NCI-H524 (cell line): Measurements from ENCODE around the gene AGA.

Source experiments
- DNase-seq, 2 experiments: peaks; one replicate each; lab custom pipeline; 2025; lab: John Stamatoyannopoulos, UW

The AGA gene

GRCh38 chr4:177447417-177448004, 5.3 kb upstream of the AGA start:
- no peak for DNase-seq

GRCh38 chr4:177446586-177446985, 4.3 kb upstream of the AGA start:
- DNase-seq, result no peak

GRCh38 chr4:177444911-177445736, 2.9 kb upstream of the AGA start:
- no peak for DNase-seq

DNA sequence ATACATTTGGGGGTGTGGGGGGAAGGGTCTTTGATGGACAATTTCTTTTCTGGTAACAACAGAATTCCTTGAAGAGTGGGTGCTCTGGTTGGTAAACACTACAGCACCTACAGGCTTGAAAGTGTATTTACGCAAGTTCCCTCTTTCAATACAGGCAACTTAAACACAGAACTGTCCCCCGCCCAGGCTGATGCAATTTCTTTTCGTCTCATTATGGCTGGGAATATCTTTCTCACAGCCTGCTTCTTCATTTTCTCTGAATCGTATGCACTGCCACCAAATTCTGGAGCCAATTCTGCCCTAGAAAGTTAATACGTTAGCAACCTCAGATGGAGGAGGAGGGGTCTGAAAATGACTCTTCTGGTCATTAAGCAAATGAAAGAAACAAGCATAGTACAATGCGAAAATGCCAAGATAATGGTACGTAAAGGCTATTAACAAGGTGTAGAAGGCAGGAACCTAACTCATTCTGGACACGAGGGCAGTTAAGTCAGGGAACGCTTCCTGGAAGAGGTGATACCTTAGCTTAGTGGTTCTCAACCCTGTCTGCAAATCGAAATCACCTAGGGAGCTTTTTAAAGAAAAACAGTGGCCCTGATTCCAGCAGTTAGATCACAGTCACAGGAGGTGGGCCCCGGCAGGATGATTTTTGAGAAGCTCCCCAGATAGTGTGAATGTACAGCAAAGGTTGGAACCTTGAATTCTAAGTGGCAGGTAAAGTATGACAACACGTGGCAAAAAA, 1.0 kb downstream of the AGA start:
- no peak for DNase-seq

GRCh38 chr4:177436456-177436855, 5.8 kb downstream of the AGA start:
- no peak for DNase-seq

GRCh38 chr4:177434667-177435066, 7.6 kb downstream of the AGA start:
- DNase-seq, result no peak

GRCh38 chr4:177427192-177427591, 15.0 kb downstream of the AGA start:
- no peak for DNase-seq

- DNase-seq, result no peak
These were observed 22.8 kb downstream of the AGA start for GRCh38 chr4:177419434-177419833.

DNA sequence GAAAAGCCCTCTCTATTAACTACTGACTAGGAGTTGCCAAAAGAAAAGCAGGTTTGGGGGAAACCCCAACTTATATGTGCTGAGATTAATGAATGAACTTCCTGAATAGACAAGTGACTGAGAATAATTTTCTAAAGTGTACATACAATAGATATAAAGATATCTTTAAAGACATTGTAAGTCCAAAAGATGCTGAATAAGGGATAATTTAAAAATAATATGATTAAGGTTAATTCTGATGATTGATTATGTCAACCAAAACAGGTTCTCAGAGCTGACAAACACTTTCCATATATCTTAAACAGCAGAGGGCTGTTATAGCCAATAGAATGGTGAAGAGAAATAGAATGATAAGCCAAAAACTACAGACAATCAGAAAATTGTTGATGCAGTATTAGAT, 28.6 kb downstream of the AGA start:
- DNase-seq, result no peak

DNA sequence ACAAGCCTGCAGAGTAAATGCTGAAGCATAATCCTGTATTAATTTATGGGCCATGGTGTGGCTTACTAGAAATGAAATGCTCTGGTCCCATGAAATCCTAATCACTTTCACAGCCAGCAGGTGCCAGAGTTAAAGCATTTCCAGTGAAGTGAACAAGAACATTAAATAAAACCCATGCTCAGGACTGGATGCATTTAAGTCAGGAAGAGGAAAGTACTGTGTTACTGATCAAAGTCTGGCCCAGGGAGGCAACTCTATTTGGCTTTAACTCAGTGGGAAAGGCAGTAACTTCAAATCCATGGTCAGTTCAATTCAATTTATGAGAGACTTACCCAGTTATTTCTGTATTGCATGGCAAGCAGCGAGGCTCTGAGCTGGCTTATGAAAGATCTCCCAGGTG, 29.2 kb downstream of the AGA start:
- DNase-seq, result no peak

- no peak for DNase-seq
These were observed 30.2 kb downstream of the AGA start for GRCh38 chr4:177411996-177412395.

- no peak for DNase-seq
These were observed 31.7 kb downstream of the AGA start for GRCh38 chr4:177410566-177410965.

DNA sequence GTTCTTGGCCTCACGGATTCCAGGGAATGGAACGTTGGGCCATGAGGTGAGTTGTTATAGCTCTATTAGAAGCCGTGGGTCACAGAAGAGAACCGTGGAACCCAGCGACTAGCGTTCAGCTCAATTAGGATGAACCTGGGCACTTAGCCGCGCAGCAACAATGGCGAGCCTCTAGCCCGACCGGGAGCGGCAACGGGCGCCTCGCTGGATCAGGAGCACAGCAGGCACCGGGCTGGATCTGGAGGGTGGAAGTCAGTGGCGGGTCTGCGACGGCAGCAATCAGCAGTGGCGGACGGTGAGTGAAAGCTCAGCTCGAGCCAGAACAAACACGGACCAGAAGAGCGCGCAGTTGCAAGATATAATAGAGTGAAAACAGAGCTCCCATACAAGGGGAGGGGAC, 34.2 kb downstream of the AGA start:
- no peak for DNase-seq

DNA sequence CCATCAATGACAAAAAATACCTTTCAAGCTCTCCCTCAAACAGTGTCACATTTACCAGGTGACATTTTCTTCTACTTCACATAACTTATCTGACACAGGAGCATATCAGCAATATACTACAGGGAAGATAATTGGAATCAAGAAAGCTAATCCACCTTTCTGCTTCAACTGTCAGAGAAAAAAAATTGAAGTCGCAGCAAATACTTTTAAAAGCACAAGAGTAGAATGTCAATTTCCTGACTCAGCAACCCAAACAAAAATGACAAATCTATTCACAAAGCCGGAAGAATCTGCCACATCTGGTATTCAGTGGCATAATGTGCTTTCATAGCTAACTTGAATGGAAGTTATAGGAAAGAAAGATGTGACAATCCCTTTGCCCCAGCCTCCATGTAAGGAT, 36.7 kb downstream of the AGA start:
- no peak for DNase-seq

GRCh38 chr4:177404986-177405385, 37.3 kb downstream of the AGA start:
- DNase-seq, result no peak

- DNase-seq, result no peak
These were observed 37.9 kb downstream of the AGA start for GRCh38 chr4:177404342-177404741.

DNA sequence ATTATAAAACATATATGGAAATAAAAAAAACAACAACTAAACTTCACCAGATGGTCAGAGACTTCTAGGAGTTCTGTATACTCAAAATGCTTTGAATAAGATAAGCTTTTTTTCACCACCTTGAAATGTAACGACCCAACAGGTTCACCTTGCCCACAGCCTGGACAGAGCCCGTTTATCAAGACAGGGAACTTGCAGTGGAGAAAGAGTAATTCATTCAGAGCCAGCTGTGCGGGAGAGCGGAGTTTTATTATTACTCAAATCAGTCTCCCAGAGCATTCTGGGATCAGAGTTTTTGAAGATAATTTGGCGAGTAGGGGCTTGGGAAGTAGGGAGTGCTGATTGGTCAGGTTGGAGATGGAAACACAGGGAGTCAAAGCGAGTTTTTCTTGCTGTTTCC, 38.5 kb downstream of the AGA start:
- peak; percentile 48 to 58 for DNase-seq

- DNase-seq, result no peak
These were observed 40.5 kb downstream of the AGA start for GRCh38 chr4:177401658-177402273.

DNA sequence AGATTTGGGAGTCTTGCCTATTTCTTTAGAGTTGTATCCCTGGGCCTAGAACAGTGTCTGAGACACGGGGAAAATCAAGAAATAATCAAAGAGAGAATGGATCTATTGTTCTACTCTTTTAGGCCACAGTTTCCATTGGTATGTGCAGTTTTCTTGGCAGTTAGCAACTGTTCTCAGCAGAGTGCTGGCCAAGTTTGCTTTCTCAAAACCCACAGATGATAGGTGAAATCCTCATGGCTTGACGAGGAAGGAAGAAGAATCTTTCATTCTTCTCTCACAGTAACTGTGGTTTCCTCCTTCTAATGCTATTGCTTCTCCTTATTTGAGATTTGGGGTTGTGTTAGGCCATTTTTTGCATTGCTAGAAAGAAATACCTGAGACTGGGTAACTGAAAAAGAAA, 42.2 kb downstream of the AGA start:
- no peak for DNase-seq

DNA sequence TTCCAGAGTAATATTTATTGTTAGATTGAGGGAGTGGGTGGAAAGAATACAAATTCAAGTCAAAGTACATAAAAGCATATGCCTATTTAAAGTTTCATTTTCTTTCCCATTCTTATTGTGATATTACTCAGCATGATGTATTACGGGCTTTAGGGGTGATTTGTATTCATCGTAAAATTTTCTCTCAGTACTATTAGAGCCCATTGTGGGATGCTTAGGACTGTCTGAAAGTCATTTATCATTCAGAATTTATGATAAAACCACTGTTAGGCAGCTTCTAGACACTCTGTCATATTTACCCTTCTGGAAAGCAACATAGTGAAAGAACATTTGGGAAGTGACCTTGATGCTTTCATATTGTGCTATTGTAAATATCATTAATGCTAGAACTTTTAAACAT, 45.9 kb downstream of the AGA start:
- DNase-seq, result no peak

DNA sequence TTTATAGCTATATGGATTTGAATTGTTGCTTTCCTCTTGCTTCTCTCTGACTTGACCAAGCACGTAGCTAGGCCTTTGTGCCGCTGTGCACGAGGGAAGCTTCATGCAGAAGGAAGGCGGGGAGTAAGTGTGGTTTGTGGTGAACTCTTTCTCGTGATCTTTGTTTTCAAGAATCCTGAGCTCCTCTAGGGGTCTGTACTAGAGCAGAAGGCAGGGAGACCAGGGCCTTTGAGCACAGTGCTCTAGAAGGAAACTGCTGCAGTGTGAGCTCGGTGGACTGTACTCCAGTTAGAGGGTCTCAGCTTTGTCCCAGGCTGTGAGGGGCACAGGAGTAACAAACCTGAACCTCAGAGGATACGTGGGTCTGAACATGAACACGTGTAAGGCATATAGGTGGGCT, 49.0 kb downstream of the AGA start:
- no peak for DNase-seq

- no peak for DNase-seq
These were observed 50.3 kb downstream of the AGA start for GRCh38 chr4:177391953-177392352.

GRCh38 chr4:177391287-177391686, 51.0 kb downstream of the AGA start:
- no peak for DNase-seq
